ENCODE data around the gene PRR15. TPM values are rescaled to one million over a fixed set of nuclear protein-coding genes. Genes with fewer than 3 reads are reported as not detected.

PRR15 gene
- total RNA-seq, 2 donors from 2014 or later = 2.7 to 3.7 TPM

GRCh38 chr7:29557954-29558353, 5.7 kb upstream of the PRR15 start:
- DNase-seq = peak; percentile 53
- no peak overlapping the region for H3K4me3 Mint-ChIP-seq

GRCh38 chr7:29561271-29561670, 2.4 kb upstream of the PRR15 start:
- Histone ChIP-seq H3K4me1 (ENCODE audit: control insufficient read depth, insufficient read depth, low read length) (peaks cover 7% of the 10 kb centered on the region), H3K9me3 (ENCODE audit: control insufficient read depth, low read length) (no peaks in the 10 kb centered on the region), H3K27me3 (ENCODE audit: control insufficient read depth, insufficient read depth, low read length, poor library complexity, severe bottlenecking) (peaks cover 49% of the 10 kb centered on the region), H3K27ac (ENCODE audit: low read depth, low read length) (no peak overlapping the region), H3K9ac (ENCODE audit: extremely low read depth, low read length, poor library complexity, severe bottlenecking) (no peak overlapping the region), H3K4me3 (ENCODE audit: low read length) (no peak overlapping the region), H3K36me3 (ENCODE audit: control insufficient read depth, insufficient read depth, low read length) (no peaks in the 10 kb centered on the region)
- Mint-ChIP-seq H3K4me1 (peaks cover 12% of the 10 kb centered on the region), H3K4me3 (no peak overlapping the region), H3K9me3 (no peaks in the 10 kb centered on the region), H3K27ac (no peak overlapping the region), H3K27me3 (ENCODE audit: insufficient read depth) (peaks cover 35% of the 10 kb centered on the region), H3K36me3 (ENCODE audit: low read depth) (no peaks in the 10 kb centered on the region)
- WGBS, 2 experiments (ENCODE audit: insufficient coverage in 1 of 2, insufficient read length in 1 of 2) = 89 to 95% methylated on average over 3 to 7 of the region's 7 CpGs
- no peak for DNase-seq
- no peak for TF ChIP-seq CTCF (conservative IDR thresholded peaks at IDR 0.05)

More at GRCh38 chr7:29557954-29558353, 5.7 kb upstream of the PRR15 start:
- Mint-ChIP-seq H3K4me1 (peaks cover 5% of the 10 kb centered on the region), H3K27ac (no peak overlapping the region), H3K27me3 (ENCODE audit: insufficient read depth) (peaks cover 17% of the 10 kb centered on the region), H3K36me3 (ENCODE audit: low read depth) (no peaks in the 10 kb centered on the region), H3K9me3 (no peaks in the 10 kb centered on the region)
- Histone ChIP-seq H3K4me1 (ENCODE audit: control insufficient read depth, insufficient read depth, low read length) (no peaks in the 10 kb centered on the region), H3K4me3 (ENCODE audit: low read length) (no peak overlapping the region), H3K27me3 (ENCODE audit: control insufficient read depth, insufficient read depth, low read length, poor library complexity, severe bottlenecking) (peaks cover 17% of the 10 kb centered on the region), H3K9ac (ENCODE audit: extremely low read depth, low read length, poor library complexity, severe bottlenecking) (no peak overlapping the region), H3K36me3 (ENCODE audit: control insufficient read depth, insufficient read depth, low read length) (no peaks in the 10 kb centered on the region), H3K9me3 (ENCODE audit: control insufficient read depth, low read length) (no peaks in the 10 kb centered on the region), H3K27ac (ENCODE audit: low read depth, low read length) (no peak overlapping the region)
- 32 to 60% methylated on average over 2 to 3 of the region's 3 CpGs for WGBS, 2 experiments (ENCODE audit: insufficient coverage in 1 of 2, insufficient read length in 1 of 2)
- TF ChIP-seq CTCF (conservative IDR thresholded peaks at IDR 0.05) = no peak

- no peak for TF ChIP-seq CTCF (conservative IDR thresholded peaks at IDR 0.05)
- Histone ChIP-seq H3K27me3 (ENCODE audit: control insufficient read depth, insufficient read depth, low read length, poor library complexity, severe bottlenecking) (peaks cover 59% of the 10 kb centered on the region), H3K4me3 (ENCODE audit: low read length) (no peak overlapping the region), H3K4me1 (ENCODE audit: control insufficient read depth, insufficient read depth, low read length) (peaks cover 7% of the 10 kb centered on the region), H3K9me3 (ENCODE audit: control insufficient read depth, low read length) (no peaks in the 10 kb centered on the region), H3K9ac (ENCODE audit: extremely low read depth, low read length, poor library complexity, severe bottlenecking) (no peak overlapping the region), H3K27ac (ENCODE audit: low read depth, low read length) (no peak overlapping the region), H3K36me3 (ENCODE audit: control insufficient read depth, insufficient read depth, low read length) (no peaks in the 10 kb centered on the region)
- Mint-ChIP-seq H3K27ac (no peak overlapping the region), H3K27me3 (ENCODE audit: insufficient read depth) (peaks cover 39% of the 10 kb centered on the region), H3K4me3 (peak overlapping the region; percentile 73), H3K36me3 (ENCODE audit: low read depth) (no peaks in the 10 kb centered on the region), H3K4me1 (peaks cover 12% of the 10 kb centered on the region), H3K9me3 (no peaks in the 10 kb centered on the region)
- peak; percentile 52 for DNase-seq
- WGBS, 2 experiments (ENCODE audit: insufficient coverage in 1 of 2, insufficient read length in 1 of 2) = 79 to 86% methylated on average over 5 of the region's 6 CpGs
Observed at GRCh38 chr7:29562307-29562706, 1.3 kb upstream of the PRR15 start.

Data from endodermal cell (in vitro differentiated cells).